Measurements from ENCODE around the gene ACAA1. TPM values are rescaled to one million over a fixed set of nuclear protein-coding genes. Genes with fewer than 3 reads are reported as not detected.

ACAA1 gene
- total and polyA plus RNA-seq, 9 of the 15 experiments (the other 6 are each of a cell fraction or from before 2014, with no cell fraction given) = 4.0 to 88.9 (median 57.2) TPM

- TF ChIP-seq TEAD4 (IDR thresholded peaks at IDR 0.05; ENCODE audit: low read length) (no peak), TEAD4 (CRISPR knock-in tag; IDR thresholded peaks at IDR 0.05; ENCODE audit: borderline replicate concordance) (no peak), POLR2AphosphoS2 (IDR thresholded peaks at IDR 0.05; ENCODE audit: low read length) (no peak), TCF7 (IDR thresholded peaks at IDR 0.05; ENCODE audit: borderline replicate concordance) (peak; percentile 65; the same call in 1 of the 2 replicates), ZNF140 (CRISPR knock-in tag; IDR thresholded peaks at IDR 0.05) (no peak), ZNF75A (CRISPR knock-in tag; IDR thresholded peaks at IDR 0.05) (no peak), ZNF41 (CRISPR knock-in tag; conservative IDR thresholded peaks at IDR 0.05) (0 out of 2 replicates have a peak, but pooled peaks have one; percentile 6), HDAC8 (tag; IDR thresholded peaks at IDR 0.05) (no peak), POLR3G (IDR thresholded peaks at IDR 0.05; ENCODE audit: extremely low read depth, insufficient read length, insufficient replicate concordance) (no peak), SMC3 (conservative IDR thresholded peaks at IDR 0.05; ENCODE audit: insufficient read depth, low read depth, low read length) (no peak; the same call in 1 of the 2 replicates), ZNF778 (CRISPR knock-in tag; IDR thresholded peaks at IDR 0.05) (no peak), MEF2A (IDR thresholded peaks at IDR 0.05; ENCODE audit: control insufficient read depth, low read depth, low read length) (no peak), NFIC (IDR thresholded peaks at IDR 0.05) (peak; percentile 95), ETV5 (CRISPR knock-in tag; IDR thresholded peaks at IDR 0.05; ENCODE audit: low read depth) (no peak), HMG20B (CRISPR knock-in tag; IDR thresholded peaks at IDR 0.05) (no peak), PHF21A (IDR thresholded peaks at IDR 0.05; ENCODE audit: borderline replicate concordance, low read depth) (no peak), GATAD2A (IDR thresholded peaks at IDR 0.05) (peak; percentile 49; the same call in 1 of the 2 replicates), NKRF (IDR thresholded peaks at IDR 0.05; ENCODE audit: borderline replicate concordance) (no peak), NCOA6 (IDR thresholded peaks at IDR 0.05) (no peak), ESRRA (IDR thresholded peaks at IDR 0.05; ENCODE audit: borderline replicate concordance, low read depth) (no peak), BACH1 (tag; IDR thresholded peaks at IDR 0.05) (no peak), GMEB1 (CRISPR knock-in tag; IDR thresholded peaks at IDR 0.05) (no peak), ELF4 (CRISPR knock-in tag; IDR thresholded peaks at IDR 0.05) (no peak)
- TF ChIP-seq, protein P1, sequence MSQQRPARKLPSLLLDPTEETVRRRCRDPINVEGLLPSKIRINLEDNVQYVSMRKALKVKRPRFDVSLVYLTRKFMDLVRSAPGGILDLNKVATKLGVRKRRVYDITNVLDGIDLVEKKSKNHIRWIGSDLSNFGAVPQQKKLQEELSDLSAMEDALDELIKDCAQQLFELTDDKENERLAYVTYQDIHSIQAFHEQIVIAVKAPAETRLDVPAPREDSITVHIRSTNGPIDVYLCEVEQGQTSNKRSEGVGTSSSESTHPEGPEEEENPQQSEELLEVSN (IDR thresholded peaks at IDR 0.05; ENCODE audit: borderline replicate concordance in 1 of 2, extremely low read depth in 1 of 2, insufficient read depth in 1 of 2, insufficient read length in 1 of 2, low read depth in 1 of 2, low read length in 1 of 2, poor library complexity in 1 of 2, severe bottlenecking in 1 of 2) = no peak
- TF ChIP-seq, protein P2, sequence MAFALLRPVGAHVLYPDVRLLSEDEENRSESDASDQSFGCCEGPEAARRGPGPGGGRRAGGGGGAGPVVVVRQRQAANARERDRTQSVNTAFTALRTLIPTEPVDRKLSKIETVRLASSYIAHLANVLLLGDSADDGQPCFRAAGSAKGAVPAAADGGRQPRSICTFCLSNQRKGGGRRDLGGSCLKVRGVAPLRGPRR (CRISPR knock-in tag; IDR thresholded peaks at IDR 0.05) = no peak
Measured at GRCh38 chr3:38164643-38164951, 27.7 kb upstream of the ACAA1 start (continued).

All from K562 (cell line).